Smooth muscle cell (in vitro differentiated cells): ENCODE data around the gene EEIG2. TPM values are rescaled to one million over a fixed set of nuclear protein-coding genes. Genes with fewer than 3 reads are reported as not detected.

Experiments used
- DNase-seq: peaks from one replicate; lab custom pipeline; 2025; ENCODE audit not compliant: unreplicated experiment; lab: John Stamatoyannopoulos, UW
- H2AFZ ChIP-seq: fragments of 200-600 bp; sonication (generic); 2 replicates; pipeline ENCODE4 v1.6.0; 2016; ENCODE audit warnings: antibody characterized with exemption, low read depth, mild to moderate bottlenecking
- H3F3A ChIP-seq: fragments of 200-600 bp; sonication (generic); 2 replicates; pipeline ENCODE4 v1.6.0; 2017; ENCODE audit warnings: antibody characterized with exemption, low read depth
- H3K27ac ChIP-seq: fragments of 200-600 bp; sonication (generic); 2 replicates; pipeline ENCODE4 v1.5.1; 2016; ENCODE audit warnings: low read depth, mild to moderate bottlenecking
- H3K27me3 ChIP-seq: fragments of 200-600 bp; sonication (generic); 2 replicates; pipeline ENCODE4 v1.6.1; 2016; ENCODE audit warnings: low read depth, mild to moderate bottlenecking
- H3K36me3 ChIP-seq: fragments of 200-600 bp; sonication (generic); 2 replicates; pipeline ENCODE4 v1.5.1; 2016; ENCODE audit warnings: low read depth
- H3K4me1 ChIP-seq: fragments of 200-600 bp; sonication (generic); 2 replicates; pipeline ENCODE4 v1.5.1; 2016; ENCODE audit warnings: low read depth
- H3K4me2 ChIP-seq: fragments of 200-600 bp; sonication (generic); 2 replicates; pipeline ENCODE4 v1.6.0; 2016; ENCODE audit warnings: mild to moderate bottlenecking
- H3K4me3 ChIP-seq: fragments of 200-600 bp; sonication (generic); 2 replicates; pipeline ENCODE4 v1.5.1; 2016; ENCODE audit warnings: mild to moderate bottlenecking
- H3K79me2 ChIP-seq: fragments of 200-600 bp; sonication (generic); 2 replicates; pipeline ENCODE4 v1.6.0; 2016; ENCODE audit warnings: low read depth, mild to moderate bottlenecking
- H3K9ac ChIP-seq: fragments of 200-600 bp; sonication (generic); 2 replicates; pipeline ENCODE4 v1.6.0; 2016; ENCODE audit warnings: low read depth
- H3K9me3 ChIP-seq: fragments of 200-600 bp; sonication (generic); replicated peaks from 2 replicates; pipeline ENCODE4 v1.5.1; 2016; ENCODE audit warnings: low read depth
- H4K20me1 ChIP-seq: fragments of 200-600 bp; sonication (generic); 2 replicates; pipeline ENCODE4 v1.6.0; 2016; ENCODE audit warnings: low read depth
- CTCF ChIP-seq: fragments of 200-600 bp; sonication (generic); IDR thresholded peaks from 2 replicates; pipeline ENCODE4 v1.5.1; 2017; ENCODE audit warnings: borderline replicate concordance, mild to moderate bottlenecking, antibody characterized with exemption; ENCODE audit not compliant: insufficient read depth, poor library complexity, severe bottlenecking
- WGBS: methylation state at CpG from one replicate; pipeline ENCODE4 v1.1.7; 2016; ENCODE audit warnings: low lambda C conversion rate; 5-methylcytosine and 5-hydroxymethylcytosine counted together
- polyA plus RNA-seq: library from polyadenylated mRNA; unstranded; fragments of >200 nt; fragmentation: Nextera tagmentation; extraction: Ambion mirVana; gene quantifications from 2 replicates; pipeline ENCODE4 v1.2.1, GENCODE V29; 2016
- total RNA-seq: library from RNA; depleted of rRNA; stranded (reverse); fragments of >200 nt; gene quantifications from 2 replicates; pipeline ENCODE4 v1.2.3, GENCODE V29; 2014

The EEIG2 gene
- total and polyA plus RNA-seq, 2 experiments from 2014 or later, result 3.7 to 8.0 TPM

- Histone ChIP-seq H3K27ac (no peak overlapping the region), H3K9me3 (no peaks in the 10 kb centered on the region), H3K36me3 (no peaks in the 10 kb centered on the region), H3K9ac (no peak overlapping the region), H3F3A (peaks cover 5% of the 10 kb centered on the region), H4K20me1 (peaks cover 11% of the 10 kb centered on the region), H3K27me3 (no peaks in the 10 kb centered on the region), H3K4me3 (no peak overlapping the region), H3K4me2 (no peak overlapping the region), H3K79me2 (peaks cover 14% of the 10 kb centered on the region), H2AFZ (no peak overlapping the region), H3K4me1 (no peaks in the 10 kb centered on the region)
- no peak for TF ChIP-seq CTCF
- DNase-seq, result no peak
Observed at GRCh38 chr1:108574008-108574407, 14.1 kb downstream of the EEIG2 start.

DNA sequence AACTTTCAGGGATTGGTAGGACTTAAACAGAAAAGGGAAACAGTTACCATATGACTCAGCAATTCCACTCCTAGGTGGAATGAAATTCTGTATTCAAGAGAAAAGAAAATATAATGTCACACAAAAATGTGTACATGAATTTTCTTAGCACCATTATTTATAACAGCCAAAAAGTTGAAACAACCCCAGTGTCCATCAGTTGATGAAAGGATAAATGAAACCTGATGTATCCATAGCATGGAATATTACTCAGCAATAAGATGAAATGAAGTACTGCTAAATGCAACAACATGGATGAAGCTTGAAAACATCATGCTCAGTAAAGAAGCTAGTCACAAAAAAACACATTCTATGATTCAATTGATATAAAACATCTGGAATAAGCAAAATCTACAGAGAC lies 15.5 kb downstream of the EEIG2 start:
- no peaks in the 10 kb centered on the region for H3K27me3 ChIP-seq
- peaks cover 5% of the 10 kb centered on the region for H3F3A ChIP-seq
- TF ChIP-seq CTCF, result no peak
- H3K9me3 ChIP-seq, result no peaks in the 10 kb centered on the region
- no peak overlapping the region for H3K4me3 ChIP-seq
- peak overlapping the region; percentile 44 for H3K27ac ChIP-seq
- no peaks in the 10 kb centered on the region for H3K4me1 ChIP-seq
- no peak overlapping the region for H3K9ac ChIP-seq
- DNase-seq, result no peak
- H3K4me2 ChIP-seq, result peak overlapping the region; percentile 34
- H3K36me3 ChIP-seq, result no peaks in the 10 kb centered on the region
- peaks cover 3% of the 10 kb centered on the region for H4K20me1 ChIP-seq
- peaks cover 14% of the 10 kb centered on the region for H3K79me2 ChIP-seq
- H2AFZ ChIP-seq, result no peak overlapping the region

GRCh38 chr1:108583757-108584427 lies 24.0 kb downstream of the EEIG2 start:
- H3K4me2 ChIP-seq, result no peak overlapping the region
- H3K27ac ChIP-seq, result no peak overlapping the region
- no peaks in the 10 kb centered on the region for H3K4me1 ChIP-seq
- no peaks in the 10 kb centered on the region for H3K27me3 ChIP-seq
- no peak for TF ChIP-seq CTCF
- no peak overlapping the region for H3K4me3 ChIP-seq
- no peak for DNase-seq
- 69% methylated on average over 4 of the region's 4 CpGs for WGBS
- no peaks in the 10 kb centered on the region for H4K20me1 ChIP-seq
- H3K9me3 ChIP-seq, result no peaks in the 10 kb centered on the region
- no peak overlapping the region for H2AFZ ChIP-seq
- no peaks in the 10 kb centered on the region for H3K36me3 ChIP-seq
- no peaks in the 10 kb centered on the region for H3F3A ChIP-seq
- peaks cover 27% of the 10 kb centered on the region for H3K79me2 ChIP-seq
- no peak overlapping the region for H3K9ac ChIP-seq

- DNase-seq, result no peak
- Histone ChIP-seq H3K27ac (no peak overlapping the region), H3K4me2 (no peak overlapping the region), H2AFZ (no peak overlapping the region), H3K36me3 (no peaks in the 10 kb centered on the region), H3K4me1 (no peaks in the 10 kb centered on the region), H3F3A (no peaks in the 10 kb centered on the region), H4K20me1 (no peaks in the 10 kb centered on the region), H3K79me2 (peaks cover 32% of the 10 kb centered on the region), H3K27me3 (no peaks in the 10 kb centered on the region), H3K9ac (no peak overlapping the region), H3K9me3 (no peaks in the 10 kb centered on the region), H3K4me3 (no peak overlapping the region)
- 91% methylated on average over 5 of the region's 5 CpGs for WGBS
- TF ChIP-seq CTCF, result no peak
Observed at GRCh38 chr1:108584428-108584856, 24.5 kb downstream of the EEIG2 start.
